OCI-LY7 (cell line): ENCODE results near the gene PAK1IP1.

Source experiments
- CTCF ChIP-seq: fragments of 200-600 bp; sonication (generic); conservative IDR thresholded peaks from 2 replicates; pipeline ENCODE4 v1.5.1; 2014; ENCODE audit warnings: mild to moderate bottlenecking, antibody characterized with exemption, low read length, moderate library complexity, mixed read lengths
- EZH2phosphoT487 ChIP-seq: fragments of 200-600 bp; sonication (generic); IDR thresholded peaks from 2 replicates; pipeline ENCODE4 v1.6.1; 2018; ENCODE audit warnings: low read depth, borderline replicate concordance, mild to moderate bottlenecking, mixed run types, antibody characterized with exemption, low read length, moderate library complexity, mixed read lengths

DNA sequence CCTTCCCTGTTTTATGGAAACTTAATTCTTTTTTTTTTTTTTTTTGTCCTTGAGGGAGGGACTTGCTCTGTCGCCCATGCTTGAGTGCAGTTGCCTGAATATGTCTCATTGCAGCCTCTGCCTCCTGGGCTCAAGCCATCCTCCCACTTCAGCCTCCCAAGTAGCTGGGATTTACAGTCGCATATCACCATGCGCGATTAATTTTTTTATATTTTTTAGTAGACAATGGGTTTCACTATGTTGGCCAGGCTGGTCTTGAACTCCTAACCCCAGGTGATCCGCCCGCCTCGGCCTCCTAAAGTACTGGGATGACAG lies 28.8 kb downstream of the PAK1IP1 start:
- TF ChIP-seq CTCF, result no peak
- no peak for TF ChIP-seq EZH2phosphoT487
